Mesodermal cell (in vitro differentiated cells): Measurements from ENCODE around the gene METRNL.

Experiments
- H3K27ac ChIP-seq: 2 replicates; pipeline ENCODE4 v1.7.0; 2013; ENCODE audit warnings: mild to moderate bottlenecking, low read depth, low read length, moderate library complexity; ENCODE audit not compliant: severe bottlenecking
- H3K36me3 ChIP-seq: 2 replicates; pipeline ENCODE4 v1.7.1; 2013; ENCODE audit warnings: mild to moderate bottlenecking, low read length, moderate library complexity; ENCODE audit not compliant: control insufficient read depth, insufficient read depth
- H3K4me1 ChIP-seq: one replicate; pipeline ENCODE4 v1.7.1; 2013; ENCODE audit warnings: mild to moderate bottlenecking, low read length; ENCODE audit not compliant: insufficient read depth, control insufficient read depth, poor library complexity, severe bottlenecking
- H3K4me3 ChIP-seq: 2 replicates; pipeline ENCODE4 v1.7.0; 2013; ENCODE audit warnings: low read length, control low read depth, mild to moderate bottlenecking; ENCODE audit not compliant: insufficient read depth, poor library complexity, severe bottlenecking; ENCODE audit errors: extremely low read depth
- H3K9me3 ChIP-seq: 2 replicates; pipeline ENCODE4 v1.7.1; 2013; ENCODE audit warnings: mild to moderate bottlenecking, low read length, moderate library complexity; ENCODE audit not compliant: control insufficient read depth
- WGBS, 2 experiments: methylation state at CpG; one replicate each; pipeline ENCODE4 v1.1.5; 2013; ENCODE audit warnings: missing lambda C conversion rate in 2 of 2; ENCODE audit not compliant: insufficient coverage in 2 of 2; 5-methylcytosine and 5-hydroxymethylcytosine counted together

METRNL gene

DNA sequence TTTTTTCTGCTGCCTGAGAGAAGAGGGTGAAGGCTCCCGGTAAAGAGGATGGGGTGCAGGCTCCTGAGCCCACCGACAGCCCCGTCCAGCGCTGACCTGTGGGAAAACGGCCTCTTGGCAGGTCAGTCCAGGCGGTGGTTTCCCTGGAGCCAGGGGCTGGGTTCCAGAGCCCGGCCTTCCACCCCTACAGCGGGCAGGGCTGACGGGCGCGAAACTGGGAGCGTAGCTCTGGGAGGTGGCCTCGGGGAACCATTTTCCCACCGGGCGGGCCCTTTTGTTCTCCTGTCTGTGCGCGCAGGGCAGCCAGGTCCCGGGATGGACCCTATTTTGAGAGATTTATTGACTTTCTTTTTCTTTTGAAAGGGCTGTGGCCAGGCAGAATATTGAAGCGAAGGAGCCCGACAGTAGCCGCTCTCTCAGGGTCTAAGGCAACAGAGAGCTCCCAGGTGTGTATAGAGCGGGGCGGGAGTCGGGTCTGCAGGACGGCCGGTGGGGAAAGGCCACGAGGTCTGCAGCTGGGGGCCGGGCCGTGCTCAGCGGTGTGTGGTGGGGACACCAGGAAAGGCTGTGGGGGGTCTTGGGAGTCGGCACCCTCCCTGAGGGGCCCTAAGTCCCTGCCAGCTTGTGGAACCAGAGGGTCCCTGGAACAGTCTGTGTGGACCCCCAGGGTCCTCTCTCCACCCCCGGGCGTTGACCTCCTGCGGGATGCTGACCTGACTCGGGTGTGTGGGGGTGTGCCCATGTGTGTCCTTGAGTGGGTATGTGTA lies 32.3 kb downstream of the METRNL start:
- Histone ChIP-seq H3K9me3 (no peaks in the 10 kb centered on the region), H3K4me1 (peaks cover 18% of the 10 kb centered on the region), H3K27ac (no peak overlapping the region), H3K36me3 (no peaks in the 10 kb centered on the region), H3K4me3 (no peak overlapping the region)
- WGBS, 2 experiments = 92 to 95% methylated on average over 26 to 31 of the region's 35 CpGs

DNA sequence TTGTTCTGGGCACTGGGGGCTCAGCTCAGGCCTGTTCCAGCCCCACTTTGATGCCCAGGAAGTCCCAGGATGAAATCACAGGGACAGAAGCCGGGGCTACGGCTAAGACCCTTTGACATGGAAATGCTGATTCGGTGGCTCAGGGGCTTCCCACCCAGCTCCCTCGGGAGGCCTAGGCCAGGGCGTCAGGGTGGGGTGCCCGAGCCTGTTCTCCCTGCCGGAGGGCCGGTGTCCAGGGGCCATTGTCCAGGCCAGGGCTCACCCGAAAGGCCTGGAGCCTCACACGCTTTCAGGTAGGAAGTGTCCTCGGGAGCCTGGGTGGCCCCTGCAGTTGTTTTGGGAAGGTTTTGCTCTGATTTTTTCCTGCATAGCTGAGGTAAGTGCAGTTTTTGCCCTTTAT lies 34.0 kb downstream of the METRNL start:
- Histone ChIP-seq H3K27ac (no peak overlapping the region), H3K36me3 (no peaks in the 10 kb centered on the region), H3K4me1 (peaks cover 15% of the 10 kb centered on the region), H3K4me3 (no peak overlapping the region), H3K9me3 (no peaks in the 10 kb centered on the region)
- 82 to 88% methylated on average over 8 to 11 of the region's 11 CpGs for WGBS, 2 experiments

DNA sequence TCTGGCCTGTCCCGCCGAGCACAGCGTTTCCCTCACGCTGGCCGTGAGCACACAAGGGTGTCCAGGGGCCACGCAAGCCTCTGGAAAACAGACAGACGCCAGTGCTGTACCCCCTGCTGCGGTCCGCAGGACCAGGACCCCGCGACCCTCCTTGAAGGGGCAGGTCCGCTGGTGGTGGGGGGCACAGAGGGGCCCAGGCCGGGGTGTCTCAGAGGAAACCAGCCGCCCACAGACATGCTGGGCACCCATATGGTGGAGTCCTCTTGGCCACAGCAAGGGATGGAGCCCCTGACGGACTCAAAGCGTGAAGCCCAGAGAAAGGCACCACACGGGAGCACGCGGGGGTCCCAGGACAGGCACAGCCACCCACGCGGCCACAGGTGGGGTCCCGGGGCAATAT lies 34.4 kb downstream of the METRNL start:
- Histone ChIP-seq H3K9me3 (no peaks in the 10 kb centered on the region), H3K36me3 (no peaks in the 10 kb centered on the region), H3K4me1 (peaks cover 15% of the 10 kb centered on the region), H3K4me3 (no peak overlapping the region), H3K27ac (no peak overlapping the region)
- 91 to 95% methylated on average over 20 to 21 of the region's 22 CpGs for WGBS, 2 experiments

DNA sequence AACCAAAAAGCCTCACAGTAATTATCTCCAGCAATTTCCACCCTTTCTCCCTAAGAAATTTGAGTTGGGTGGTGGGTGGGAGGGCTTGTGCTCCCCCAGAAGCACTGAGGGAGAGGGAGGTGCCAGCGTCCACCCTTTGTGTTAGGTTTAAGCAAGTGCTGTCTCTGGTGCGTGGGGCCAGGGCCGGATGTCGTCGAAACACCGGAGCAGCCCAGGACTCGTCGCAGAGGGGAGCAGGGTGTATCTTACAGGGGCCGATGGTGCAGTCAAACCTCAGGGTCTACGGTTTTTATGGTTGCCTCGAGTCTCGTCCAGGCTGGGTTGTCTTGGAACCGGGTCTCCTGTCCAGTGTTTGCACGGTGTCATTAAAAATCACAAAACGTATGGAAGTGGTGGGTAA lies 35.3 kb downstream of the METRNL start:
- 88 to 89% methylated on average over 14 to 15 of the region's 15 CpGs for WGBS, 2 experiments
- H3K36me3 ChIP-seq = no peaks in the 10 kb centered on the region
- no peak overlapping the region for H3K27ac ChIP-seq
- peaks cover 13% of the 10 kb centered on the region for H3K4me1 ChIP-seq
- no peak overlapping the region for H3K4me3 ChIP-seq
- no peaks in the 10 kb centered on the region for H3K9me3 ChIP-seq

DNA sequence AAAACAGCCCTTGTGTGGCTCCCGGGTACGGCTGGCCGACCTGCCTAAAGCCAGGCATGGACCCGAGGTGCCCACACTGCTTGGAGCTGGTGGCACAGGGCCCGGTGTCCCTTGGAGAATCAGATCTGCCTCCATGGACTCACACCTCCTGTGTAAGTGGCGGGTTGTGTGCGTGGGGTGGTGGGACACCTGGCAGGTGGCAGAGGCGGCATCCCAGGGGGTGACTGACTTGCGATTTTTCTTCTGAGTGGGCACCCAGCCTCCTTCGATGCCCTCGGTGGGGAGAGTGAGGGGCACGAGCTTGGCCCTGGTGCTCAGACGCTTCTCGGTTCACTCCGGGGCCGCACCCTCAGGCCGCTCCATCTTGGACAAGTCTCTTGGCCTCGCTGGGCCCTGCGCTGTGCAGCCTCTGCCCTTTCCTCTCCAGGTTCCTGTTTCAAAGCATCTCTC lies 35.8 kb downstream of the METRNL start:
- no peaks in the 10 kb centered on the region for H3K36me3 ChIP-seq
- H3K27ac ChIP-seq = no peak overlapping the region
- H3K4me3 ChIP-seq = no peak overlapping the region
- 95 to 96% methylated on average over 15 to 17 of the region's 19 CpGs for WGBS, 2 experiments
- H3K4me1 ChIP-seq = peaks cover 8% of the 10 kb centered on the region
- no peaks in the 10 kb centered on the region for H3K9me3 ChIP-seq

DNA sequence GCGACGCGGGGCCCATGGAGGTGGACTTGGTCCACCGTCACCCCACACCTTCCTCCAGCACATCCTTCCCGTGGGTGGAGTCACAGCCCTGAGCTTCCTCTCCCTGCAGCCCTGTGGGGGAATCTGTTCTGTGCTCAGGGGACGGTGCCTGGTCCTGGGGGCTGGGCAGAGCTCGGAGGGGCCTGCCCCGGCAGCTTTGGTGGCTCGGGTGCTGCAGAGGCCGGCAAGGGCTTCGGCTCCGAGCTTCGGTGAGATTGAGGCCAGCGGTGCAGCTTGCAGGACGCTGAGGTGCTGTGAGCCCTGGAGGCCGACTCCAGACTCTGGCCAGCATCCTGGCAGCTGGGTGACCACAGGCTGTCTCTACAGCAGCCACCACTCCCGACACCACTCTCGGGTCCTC lies 36.4 kb downstream of the METRNL start:
- no peaks in the 10 kb centered on the region for H3K9me3 ChIP-seq
- H3K27ac ChIP-seq = no peak overlapping the region
- no peak overlapping the region for H3K4me3 ChIP-seq
- WGBS, 2 experiments = 95 to 98% methylated on average over 10 to 13 of the region's 18 CpGs
- no peaks in the 10 kb centered on the region for H3K36me3 ChIP-seq
- peaks cover 3% of the 10 kb centered on the region for H3K4me1 ChIP-seq

DNA sequence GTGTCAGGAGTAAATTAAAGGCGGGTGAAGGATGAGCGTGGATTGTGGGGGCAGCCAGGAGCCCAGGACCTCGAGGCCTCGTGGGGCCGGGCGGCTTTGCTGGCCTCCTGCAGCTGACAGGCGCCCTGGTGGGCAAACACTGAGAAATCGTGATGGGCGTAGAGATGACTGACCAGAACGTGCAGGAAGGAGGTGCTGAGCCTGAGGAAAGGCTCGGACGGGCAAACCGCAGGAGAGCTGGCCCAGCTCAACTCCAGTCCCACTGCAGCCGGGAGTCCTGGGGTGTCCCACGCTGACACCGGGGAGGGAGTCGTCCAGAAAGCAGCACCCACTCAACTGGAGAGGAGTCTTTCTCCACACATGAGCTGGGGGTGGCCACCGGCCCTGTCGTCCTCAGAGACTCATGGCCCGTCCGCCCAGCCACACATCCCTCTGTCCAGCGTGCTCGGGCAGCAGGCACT lies 36.9 kb downstream of the METRNL start:
- Histone ChIP-seq H3K36me3 (no peaks in the 10 kb centered on the region), H3K4me1 (peaks cover 3% of the 10 kb centered on the region), H3K27ac (no peak overlapping the region), H3K9me3 (no peaks in the 10 kb centered on the region), H3K4me3 (no peak overlapping the region)
- 91 to 95% methylated on average over 20 to 21 of the region's 23 CpGs for WGBS, 2 experiments

DNA sequence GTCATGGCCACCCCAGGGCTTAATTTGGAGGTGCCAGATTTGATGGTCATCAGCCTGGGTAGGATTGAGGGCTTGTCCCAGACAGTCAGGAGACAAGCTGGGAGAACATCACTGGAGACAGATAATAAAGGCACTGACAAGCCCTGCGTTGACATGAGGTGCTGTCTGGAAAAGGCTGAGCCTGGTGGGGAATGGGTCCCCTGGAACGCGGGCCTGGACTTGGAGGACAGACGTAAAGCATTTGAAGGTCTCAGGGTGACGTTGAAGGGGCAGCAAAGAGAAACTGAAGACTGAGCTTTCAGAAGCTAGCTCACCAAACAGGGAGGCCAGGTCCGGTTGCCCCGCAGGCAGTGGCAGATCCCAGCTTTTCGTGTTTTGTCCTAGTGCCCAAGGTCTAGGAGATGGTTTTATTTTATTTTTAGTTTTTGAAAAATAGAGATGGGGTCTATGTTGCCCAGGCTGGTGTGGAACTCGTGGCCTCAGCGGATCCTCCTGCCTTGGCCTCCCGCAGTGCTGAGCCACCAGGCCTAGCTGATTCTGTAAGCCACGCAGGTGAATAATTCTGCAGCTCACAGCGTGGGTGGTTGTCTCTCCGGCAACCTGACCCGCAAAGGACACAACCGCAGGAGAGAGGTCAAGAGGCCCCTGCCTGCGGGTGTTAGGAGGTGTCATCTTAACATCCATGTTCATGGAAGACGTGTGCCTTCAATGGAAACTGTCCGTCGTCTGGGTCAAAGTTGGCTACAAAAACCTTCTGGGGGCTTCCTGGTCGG lies 37.6 kb downstream of the METRNL start:
- no peaks in the 10 kb centered on the region for H3K9me3 ChIP-seq
- 92 to 93% methylated on average over 20 to 21 of the region's 21 CpGs for WGBS, 2 experiments
- no peak overlapping the region for H3K4me3 ChIP-seq
- peaks cover 3% of the 10 kb centered on the region for H3K4me1 ChIP-seq
- no peaks in the 10 kb centered on the region for H3K36me3 ChIP-seq
- H3K27ac ChIP-seq = no peak overlapping the region

DNA sequence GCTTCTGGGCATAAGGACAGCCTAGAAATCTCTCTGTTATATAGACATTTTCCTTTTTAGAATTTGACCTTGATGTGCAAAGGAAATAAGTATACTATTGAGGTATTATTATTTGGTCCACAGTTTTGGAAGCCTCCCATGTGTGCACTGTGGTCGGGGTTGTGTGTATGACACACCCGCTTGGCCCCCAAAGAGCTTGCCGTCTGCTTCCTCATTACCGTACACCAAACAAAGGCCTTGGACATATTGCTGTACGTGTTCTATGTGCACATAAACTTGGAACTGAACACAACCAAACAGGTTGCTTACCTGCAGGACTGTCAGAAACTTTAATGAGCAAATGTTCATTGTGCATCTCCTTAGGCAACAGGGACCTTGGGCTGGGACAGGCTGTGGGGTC lies 38.2 kb downstream of the METRNL start:
- no peaks in the 10 kb centered on the region for H3K36me3 ChIP-seq
- H3K4me1 ChIP-seq = peaks cover 3% of the 10 kb centered on the region
- H3K9me3 ChIP-seq = no peaks in the 10 kb centered on the region
- H3K27ac ChIP-seq = no peak overlapping the region
- WGBS, 2 experiments = 90 to 98% methylated on average over 5 of the region's 5 CpGs
- no peak overlapping the region for H3K4me3 ChIP-seq

DNA sequence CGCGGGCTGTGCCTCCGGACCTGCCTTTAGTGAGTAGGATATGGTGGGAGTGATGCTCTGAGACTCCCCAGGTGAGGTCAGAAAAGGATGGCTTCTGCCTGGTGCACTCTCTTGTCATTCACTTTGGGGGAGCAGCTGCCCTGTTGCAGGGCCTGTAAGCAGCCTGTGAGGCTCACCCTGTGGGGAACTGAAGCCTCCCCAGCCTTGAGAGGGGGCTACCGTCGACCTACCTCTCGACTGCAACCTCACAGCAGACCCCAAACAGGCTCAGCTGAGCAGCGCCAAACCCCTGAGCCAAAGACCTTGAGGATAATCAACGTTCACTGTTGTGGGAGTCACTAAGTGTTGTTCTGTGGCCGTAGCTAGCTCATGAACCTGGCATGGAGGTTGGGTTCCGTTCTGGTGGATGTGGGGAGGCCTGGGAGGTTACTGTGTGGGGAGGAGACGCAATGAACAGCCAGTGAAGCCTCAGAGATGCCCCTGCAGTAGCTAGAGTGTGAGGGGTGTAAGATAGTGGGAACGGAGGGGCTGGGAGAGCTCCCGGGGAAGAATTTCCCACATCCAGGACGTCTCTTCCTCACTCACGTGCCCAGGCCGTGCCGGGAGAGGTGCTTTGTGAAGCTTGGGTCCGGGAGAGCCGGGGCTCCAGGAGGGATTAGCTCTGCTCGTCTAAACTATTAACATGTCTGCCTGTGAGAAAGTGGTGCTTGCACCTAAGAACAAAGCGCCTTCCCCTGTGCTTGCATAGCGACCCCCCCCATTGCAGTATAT lies 38.8 kb downstream of the METRNL start:
- H3K27ac ChIP-seq = no peak overlapping the region
- 83 to 84% methylated on average over 7 to 9 of the region's 22 CpGs for WGBS, 2 experiments

More for the DNA sequence above, 38.8 kb downstream of the METRNL start:
- Histone ChIP-seq H3K4me3 (no peak overlapping the region), H3K36me3 (no peaks in the 10 kb centered on the region), H3K4me1 (peaks cover under 1% of the 10 kb centered on the region), H3K9me3 (no peaks in the 10 kb centered on the region)
